Measurements from ENCODE around the gene TOX3. TPM values are rescaled to one million over a fixed set of nuclear protein-coding genes. Genes with fewer than 3 reads are reported as not detected.

The TOX3 gene
- total RNA-seq, 1 experiment from 2014 or later: 16.6 TPM

DNA sequence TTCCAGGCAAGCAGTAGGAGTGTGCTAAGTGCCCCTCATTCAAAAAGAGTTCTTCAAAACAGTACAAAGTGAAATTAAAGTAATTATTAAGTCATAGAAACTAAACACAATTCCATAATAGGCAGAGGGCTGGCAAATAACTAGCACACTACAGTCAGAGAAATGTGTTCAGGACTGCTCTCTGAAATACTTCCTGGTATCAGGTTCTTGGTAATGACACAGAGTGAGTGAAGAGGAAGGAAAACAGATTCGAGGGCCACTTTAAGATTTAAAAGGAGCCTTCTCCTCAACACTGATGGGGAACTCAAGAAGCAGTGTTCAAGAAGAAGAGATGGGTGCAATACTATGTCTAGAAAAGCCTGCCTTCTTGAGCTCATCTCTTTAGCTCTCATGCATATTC, 139.2 kb downstream of the TOX3 start:
- Histone ChIP-seq H3K27ac (ENCODE audit: low read depth, low read length, poor library complexity, severe bottlenecking) (no peak overlapping the region), H3K9me3 (ENCODE audit: low read depth, low read length, poor library complexity, severe bottlenecking) (no peaks in the 10 kb centered on the region), H3K27me3 (replicated peaks; ENCODE audit: insufficient read depth, low read depth, low read length, poor library complexity) (no peaks in the 10 kb centered on the region), H3K4me1 (ENCODE audit: insufficient read depth, low read length, poor library complexity, severe bottlenecking) (no peaks in the 10 kb centered on the region), H3K4me3 (ENCODE audit: low read depth, low read length, poor library complexity, severe bottlenecking) (no peak overlapping the region), H3K36me3 (ENCODE audit: insufficient read depth, low read length, poor library complexity, severe bottlenecking) (no peaks in the 10 kb centered on the region)
- intact Hi-C loops (cut with micrococcal nuclease; ENCODE audit: unreplicated experiment): no loop called here
- BruUV-seq (replicated peaks): no TSS peak
- no peak for DNase-seq (ENCODE audit: low spot score)
- ChIA-PET POLR2A (ENCODE audit: low non-redundant PET) (no interaction called here), CTCF (no interaction called here)
- TF ChIP-seq, protein P1, sequence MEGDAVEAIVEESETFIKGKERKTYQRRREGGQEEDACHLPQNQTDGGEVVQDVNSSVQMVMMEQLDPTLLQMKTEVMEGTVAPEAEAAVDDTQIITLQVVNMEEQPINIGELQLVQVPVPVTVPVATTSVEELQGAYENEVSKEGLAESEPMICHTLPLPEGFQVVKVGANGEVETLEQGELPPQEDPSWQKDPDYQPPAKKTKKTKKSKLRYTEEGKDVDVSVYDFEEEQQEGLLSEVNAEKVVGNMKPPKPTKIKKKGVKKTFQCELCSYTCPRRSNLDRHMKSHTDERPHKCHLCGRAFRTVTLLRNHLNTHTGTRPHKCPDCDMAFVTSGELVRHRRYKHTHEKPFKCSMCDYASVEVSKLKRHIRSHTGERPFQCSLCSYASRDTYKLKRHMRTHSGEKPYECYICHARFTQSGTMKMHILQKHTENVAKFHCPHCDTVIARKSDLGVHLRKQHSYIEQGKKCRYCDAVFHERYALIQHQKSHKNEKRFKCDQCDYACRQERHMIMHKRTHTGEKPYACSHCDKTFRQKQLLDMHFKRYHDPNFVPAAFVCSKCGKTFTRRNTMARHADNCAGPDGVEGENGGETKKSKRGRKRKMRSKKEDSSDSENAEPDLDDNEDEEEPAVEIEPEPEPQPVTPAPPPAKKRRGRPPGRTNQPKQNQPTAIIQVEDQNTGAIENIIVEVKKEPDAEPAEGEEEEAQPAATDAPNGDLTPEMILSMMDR (conservative IDR thresholded peaks at IDR 0.05; ENCODE audit: low read depth, low read length): no peak
- TF ChIP-seq EZH2 (IDR thresholded peaks at IDR 0.05; ENCODE audit: borderline replicate concordance, low read depth, low read length, poor library complexity, severe bottlenecking): no peak

DNA sequence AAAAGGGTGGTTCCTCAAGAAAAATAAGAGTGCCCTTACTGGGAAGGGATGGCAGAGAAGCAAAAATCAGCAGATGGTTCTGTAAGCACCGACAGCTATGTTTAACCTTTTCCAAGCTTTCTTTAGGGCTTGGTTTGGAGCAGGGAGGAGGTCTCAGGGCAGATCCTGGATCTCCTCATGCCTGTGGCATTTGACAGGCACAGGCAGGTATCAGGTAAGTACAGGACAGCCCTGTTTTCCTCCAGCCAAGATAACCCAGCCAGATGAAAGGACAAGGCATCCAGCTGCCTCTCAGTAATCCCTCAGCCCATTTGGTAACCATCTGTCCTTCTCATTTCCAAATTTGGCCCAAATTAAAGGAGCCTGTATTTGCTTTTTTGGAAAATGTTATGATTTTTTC, 141.5 kb downstream of the TOX3 start:
- H3K4me3 ChIP-seq (ENCODE audit: low read depth, low read length, poor library complexity, severe bottlenecking): no peak overlapping the region
- no peak for DNase-seq (ENCODE audit: low spot score)
- no peaks in the 10 kb centered on the region for H3K27me3 ChIP-seq (replicated peaks; ENCODE audit: insufficient read depth, low read depth, low read length, poor library complexity)
- intact Hi-C loops (cut with micrococcal nuclease; ENCODE audit: unreplicated experiment): no loop called here
- no TSS peak for BruUV-seq (replicated peaks)
- no peaks in the 10 kb centered on the region for H3K36me3 ChIP-seq (ENCODE audit: insufficient read depth, low read length, poor library complexity, severe bottlenecking)
- H3K27ac ChIP-seq (ENCODE audit: low read depth, low read length, poor library complexity, severe bottlenecking): no peak overlapping the region
- CTCF ChIA-PET: no interaction called here
- H3K4me1 ChIP-seq (ENCODE audit: insufficient read depth, low read length, poor library complexity, severe bottlenecking): no peaks in the 10 kb centered on the region
- no peaks in the 10 kb centered on the region for H3K9me3 ChIP-seq (ENCODE audit: low read depth, low read length, poor library complexity, severe bottlenecking)
- POLR2A ChIA-PET (ENCODE audit: low non-redundant PET): no interaction called here
- no peak for TF ChIP-seq EZH2 (IDR thresholded peaks at IDR 0.05; ENCODE audit: borderline replicate concordance, low read depth, low read length, poor library complexity, severe bottlenecking)
- TF ChIP-seq, protein P1 (conservative IDR thresholded peaks at IDR 0.05; ENCODE audit: low read depth, low read length): no peak

DNA sequence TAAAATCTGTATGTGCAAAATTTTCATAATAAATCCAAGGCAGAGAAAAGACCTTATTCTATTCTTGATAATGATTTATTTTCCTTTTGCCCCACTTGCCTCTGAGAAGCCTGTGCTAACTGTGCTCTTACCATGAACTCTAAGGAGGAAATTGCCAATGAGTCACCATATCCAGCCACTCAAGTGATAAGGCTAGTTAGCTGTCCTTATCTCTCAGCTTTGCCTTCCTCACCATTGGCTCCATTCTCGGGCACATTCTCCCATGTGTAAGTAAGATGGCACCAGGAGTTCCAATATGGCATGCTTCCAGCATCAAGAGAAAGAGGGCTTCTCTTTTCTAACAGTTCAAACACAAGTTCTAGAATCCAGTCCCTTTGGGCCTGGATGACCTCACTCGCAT, 142.4 kb downstream of the TOX3 start:
- Histone ChIP-seq H3K4me3 (ENCODE audit: low read depth, low read length, poor library complexity, severe bottlenecking) (no peak overlapping the region), H3K4me1 (ENCODE audit: insufficient read depth, low read length, poor library complexity, severe bottlenecking) (no peaks in the 10 kb centered on the region), H3K27me3 (replicated peaks; ENCODE audit: insufficient read depth, low read depth, low read length, poor library complexity) (no peaks in the 10 kb centered on the region), H3K36me3 (ENCODE audit: insufficient read depth, low read length, poor library complexity, severe bottlenecking) (no peaks in the 10 kb centered on the region), H3K9me3 (ENCODE audit: low read depth, low read length, poor library complexity, severe bottlenecking) (no peaks in the 10 kb centered on the region), H3K27ac (ENCODE audit: low read depth, low read length, poor library complexity, severe bottlenecking) (no peak overlapping the region)
- no peak for DNase-seq (ENCODE audit: low spot score)
- ChIA-PET CTCF (no interaction called here), POLR2A (ENCODE audit: low non-redundant PET) (no interaction called here)
- intact Hi-C loops (cut with micrococcal nuclease; ENCODE audit: unreplicated experiment): no loop called here
- TF ChIP-seq EZH2 (IDR thresholded peaks at IDR 0.05; ENCODE audit: borderline replicate concordance, low read depth, low read length, poor library complexity, severe bottlenecking): no peak
- BruUV-seq (replicated peaks): no TSS peak

DNA sequence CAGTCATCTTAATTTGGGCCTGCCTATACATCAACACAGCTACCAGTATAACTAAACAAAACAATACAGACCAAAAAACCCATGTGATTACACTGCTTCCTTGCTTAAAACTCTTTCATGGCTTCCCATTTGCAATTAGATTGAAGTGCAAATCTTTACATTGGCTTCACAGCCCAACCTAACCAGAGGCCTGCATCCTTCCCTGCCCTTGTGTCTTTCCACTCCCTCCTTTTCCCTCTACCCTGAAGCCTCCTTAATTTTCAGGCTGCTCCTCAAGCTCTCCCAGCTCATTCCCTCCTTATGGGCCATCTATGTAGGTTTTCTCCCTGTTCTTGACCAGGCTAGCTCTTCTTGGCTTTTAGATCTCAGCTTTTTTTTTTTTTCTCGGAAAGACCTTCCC, 147.8 kb downstream of the TOX3 start:
- DNase-seq (ENCODE audit: low spot score): no peak
- H3K36me3 ChIP-seq (ENCODE audit: insufficient read depth, low read length, poor library complexity, severe bottlenecking): no peaks in the 10 kb centered on the region
- no peaks in the 10 kb centered on the region for H3K27me3 ChIP-seq (replicated peaks; ENCODE audit: insufficient read depth, low read depth, low read length, poor library complexity)
- intact Hi-C loops (cut with micrococcal nuclease; ENCODE audit: unreplicated experiment): no loop called here
- POLR2A ChIA-PET (ENCODE audit: low non-redundant PET): no interaction called here
- CTCF ChIA-PET: no interaction called here
- no peak overlapping the region for H3K4me3 ChIP-seq (ENCODE audit: low read depth, low read length, poor library complexity, severe bottlenecking)
- no peak overlapping the region for H3K27ac ChIP-seq (ENCODE audit: low read depth, low read length, poor library complexity, severe bottlenecking)
- H3K4me1 ChIP-seq (ENCODE audit: insufficient read depth, low read length, poor library complexity, severe bottlenecking): no peaks in the 10 kb centered on the region
- BruUV-seq (replicated peaks): no TSS peak
- H3K9me3 ChIP-seq (ENCODE audit: low read depth, low read length, poor library complexity, severe bottlenecking): no peaks in the 10 kb centered on the region
- TF ChIP-seq, protein P1 (conservative IDR thresholded peaks at IDR 0.05; ENCODE audit: low read depth, low read length): no peak
- TF ChIP-seq EZH2 (IDR thresholded peaks at IDR 0.05; ENCODE audit: borderline replicate concordance, low read depth, low read length, poor library complexity, severe bottlenecking): no peak
